ENCODE measurements around the gene GALNTL6.

DNA sequence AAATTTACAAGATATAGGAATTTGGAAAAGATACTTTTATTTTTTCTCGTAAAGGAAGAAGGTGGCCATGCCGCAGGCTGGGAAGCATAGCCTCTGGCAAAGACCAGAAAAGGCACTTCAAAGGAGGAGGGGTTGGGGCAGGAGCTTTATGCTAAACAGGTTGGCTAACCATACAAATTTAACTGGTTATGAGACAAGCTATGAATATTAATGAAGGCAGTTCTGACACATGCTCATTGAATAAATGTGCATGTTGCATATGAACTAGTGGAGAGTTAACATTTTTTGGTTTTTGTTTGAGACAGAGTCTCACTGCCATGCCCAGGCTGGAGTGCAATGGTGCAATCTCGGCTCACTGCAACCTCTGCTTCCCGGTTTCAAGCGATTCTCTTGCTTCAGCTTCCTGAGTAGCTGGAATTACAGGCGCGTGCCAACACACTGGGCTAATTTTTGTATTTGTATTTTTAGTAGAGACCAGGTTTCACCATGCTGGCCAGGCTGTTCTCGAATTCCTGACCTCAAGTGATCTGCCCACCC lies 36.5 kb downstream of the GALNTL6 start:
- no peak for TF ChIP-seq CTCF (IDR thresholded peaks at IDR 0.05)
- no peak for TF ChIP-seq POLR2A (IDR thresholded peaks at IDR 0.05)

Measured in Peyer's patch (tissue), 4 donors.